GM12873 (cell line): Measurements from ENCODE around the gene TMEM223.

Source experiments
- CTCF ChIP-seq: IDR thresholded peaks from 2 replicates; pipeline ENCODE4 v1.5.1; 2012; ENCODE audit warnings: low read depth, mild to moderate bottlenecking, moderate library complexity, low read length, control low read depth; ENCODE audit not compliant: insufficient read depth; ENCODE audit errors: missing control alignments

TMEM223 gene

GRCh38 chr11:62789576-62789975, 2.2 kb downstream of the TMEM223 start:
- no peak for TF ChIP-seq CTCF

GRCh38 chr11:62788991-62789390, 2.8 kb downstream of the TMEM223 start:
- TF ChIP-seq CTCF = peak; percentile 10

- TF ChIP-seq CTCF = peak; percentile 77
These were observed 4.6 kb downstream of the TMEM223 start, which contains the start of gene TMEM179B for GRCh38 chr11:62787005-62787759. TSS of gene TMEM179B (plus strand) at chr11:62787402. CDS start at chr11:62787432, 30 bp downstream.

- peak; percentile 98 for TF ChIP-seq CTCF
These were observed 5.3 kb downstream of the TMEM223 start for GRCh38 chr11:62786318-62787004.

- TF ChIP-seq CTCF = no peak
These were observed 9.1 kb downstream of the TMEM223 start for GRCh38 chr11:62782753-62783152.

- TF ChIP-seq CTCF = no peak
These were observed 13.4 kb downstream of the TMEM223 start for GRCh38 chr11:62778441-62778840.

- no peak for TF ChIP-seq CTCF
These were observed 14.4 kb downstream of the TMEM223 start for GRCh38 chr11:62777389-62777788.
